NCI-H226 (cell line): ENCODE data around the gene FAT1.

Experiments
- DNase-seq: peaks from one replicate; pipeline ENCODE4 v3.0.0-alpha.2; 2015

Gene FAT1

DNA sequence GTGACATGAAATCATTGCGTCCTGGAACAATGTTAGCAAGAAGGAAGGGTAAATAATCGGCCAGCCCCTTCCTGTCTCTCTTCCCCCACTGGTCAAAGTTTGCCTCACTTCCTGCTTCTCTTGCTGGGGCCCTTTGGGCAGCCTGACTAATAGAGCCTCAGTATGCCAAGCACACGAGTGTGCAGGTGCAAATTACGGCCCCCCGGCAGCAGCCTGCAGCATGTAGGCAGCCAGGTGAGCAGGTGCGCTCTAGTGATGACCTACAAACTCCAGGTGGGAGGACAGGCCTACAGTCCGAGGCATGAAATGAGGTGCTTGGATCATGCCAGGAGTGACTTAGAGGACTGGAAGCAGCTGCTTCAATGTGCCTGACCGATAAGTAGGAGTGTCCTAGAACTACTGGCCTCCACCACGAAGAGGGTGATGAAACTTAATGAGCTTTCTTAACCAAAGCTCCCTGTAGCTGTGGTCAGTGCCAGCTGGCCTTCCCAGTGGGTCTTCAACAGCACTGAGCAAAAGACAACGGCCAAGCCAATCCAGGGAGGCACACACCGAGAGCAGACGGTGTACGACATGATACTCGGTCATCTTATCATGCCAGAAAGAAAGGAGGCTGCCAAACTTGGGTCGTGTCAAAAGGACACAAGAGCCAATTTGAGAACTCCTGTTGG lies 26.1 kb upstream of the FAT1 start:
- DNase-seq = no peak

DNA sequence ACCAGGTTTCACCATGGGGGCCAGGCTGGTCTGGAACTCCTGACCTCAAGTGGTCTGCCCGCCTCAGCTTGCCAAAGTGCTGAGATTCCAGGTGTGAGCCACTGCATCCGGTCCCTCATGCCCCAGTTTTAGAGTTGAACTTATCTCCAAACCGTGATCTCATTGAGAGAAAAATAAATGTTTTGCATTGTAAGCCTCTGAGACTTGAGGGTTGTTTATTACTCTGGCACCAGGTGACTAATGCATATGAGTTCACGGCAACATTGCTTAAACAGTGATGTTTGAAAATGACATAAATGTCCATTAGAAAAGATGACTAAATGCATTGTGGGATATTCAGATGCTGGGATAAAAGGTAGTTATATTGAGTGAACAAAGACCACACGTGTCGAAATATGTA lies 22.9 kb upstream of the FAT1 start:
- DNase-seq = no peak

DNA sequence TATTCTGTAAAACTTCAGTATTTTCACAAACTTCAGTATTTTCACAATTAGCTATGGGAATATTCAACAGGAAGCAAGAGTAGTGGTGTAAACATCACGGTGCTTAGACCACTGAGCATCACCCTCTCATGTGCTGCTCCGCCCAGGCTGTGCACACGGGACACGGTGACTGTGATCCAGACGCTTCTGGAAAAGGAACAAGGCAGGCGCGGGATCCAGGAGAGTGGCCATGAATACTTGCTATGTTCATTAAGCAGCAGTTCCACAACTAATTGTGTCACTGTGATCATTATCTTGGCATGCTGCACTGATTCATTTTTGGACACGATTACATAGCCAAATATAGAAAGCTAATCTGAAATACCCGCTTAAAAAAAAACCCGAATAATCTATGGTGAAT lies 19.6 kb upstream of the FAT1 start:
- DNase-seq = no peak

DNA sequence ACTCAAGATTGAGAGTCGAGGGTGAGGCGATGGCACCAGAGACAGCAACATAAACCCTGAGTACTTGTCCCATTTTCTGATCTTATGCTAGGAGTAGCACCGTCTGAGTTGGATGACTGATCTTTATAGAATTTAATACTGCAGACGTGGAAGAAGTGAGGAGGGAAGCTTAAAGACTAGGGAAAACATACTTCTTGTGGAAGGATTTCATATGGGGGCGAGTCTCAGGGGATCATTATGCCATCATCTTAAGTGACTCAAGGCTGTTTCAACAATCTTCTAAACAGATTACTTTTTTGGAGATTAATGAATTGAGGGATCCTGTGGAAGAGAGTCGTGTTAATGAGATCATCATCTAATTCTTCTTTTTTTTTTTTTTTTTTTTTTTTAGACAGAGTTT lies 17.2 kb upstream of the FAT1 start:
- no peak for DNase-seq

DNA sequence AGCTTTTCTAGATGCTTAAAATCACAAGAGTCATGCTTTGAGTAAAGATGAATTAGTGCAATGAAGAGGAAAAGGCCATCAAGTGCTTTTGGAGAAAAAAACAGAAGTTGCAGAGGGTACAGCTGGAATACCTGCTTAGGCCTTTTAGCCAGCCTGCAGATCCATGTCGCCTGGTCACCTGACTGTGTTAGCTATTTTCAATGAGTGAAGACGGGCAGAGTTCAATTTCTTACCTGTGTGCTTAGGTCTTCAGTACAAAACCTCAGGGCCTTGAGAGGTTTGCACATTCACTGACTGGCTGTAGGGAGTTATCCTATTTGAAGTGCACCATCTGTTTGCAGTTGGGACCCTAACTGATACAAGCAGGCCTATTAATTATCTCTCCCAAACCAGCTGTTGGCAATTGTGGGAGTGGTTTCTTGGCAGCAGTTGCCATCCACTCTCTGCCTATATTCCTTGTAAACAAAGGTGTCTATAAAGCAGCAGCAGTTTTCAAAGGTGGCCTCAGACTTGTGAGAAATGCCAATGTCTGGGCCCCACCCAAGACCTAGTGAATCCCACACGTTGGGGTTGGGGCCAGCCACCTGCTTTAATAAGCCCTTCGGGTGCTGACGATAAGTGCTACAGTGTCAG lies 16.3 kb upstream of the FAT1 start:
- DNase-seq = no peak

DNA sequence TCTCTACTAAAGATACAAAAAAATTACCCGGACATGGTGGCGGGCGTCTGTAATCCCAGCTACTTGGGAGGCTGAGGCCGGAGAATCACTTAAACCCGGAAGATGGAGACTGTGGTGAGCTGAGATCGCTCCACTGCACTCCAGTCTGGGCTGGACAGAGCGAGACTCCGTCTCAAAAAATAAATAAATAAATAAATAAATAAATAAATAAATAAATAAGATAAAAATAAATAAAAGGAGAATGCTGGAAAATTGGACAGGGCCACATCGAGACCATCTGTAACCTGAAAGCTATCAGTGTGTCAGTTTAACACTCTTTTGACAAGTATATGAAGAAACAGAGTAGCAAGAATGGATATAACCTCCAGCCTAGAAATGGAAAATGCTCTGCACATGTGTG lies 15.7 kb upstream of the FAT1 start:
- no peak for DNase-seq

DNA sequence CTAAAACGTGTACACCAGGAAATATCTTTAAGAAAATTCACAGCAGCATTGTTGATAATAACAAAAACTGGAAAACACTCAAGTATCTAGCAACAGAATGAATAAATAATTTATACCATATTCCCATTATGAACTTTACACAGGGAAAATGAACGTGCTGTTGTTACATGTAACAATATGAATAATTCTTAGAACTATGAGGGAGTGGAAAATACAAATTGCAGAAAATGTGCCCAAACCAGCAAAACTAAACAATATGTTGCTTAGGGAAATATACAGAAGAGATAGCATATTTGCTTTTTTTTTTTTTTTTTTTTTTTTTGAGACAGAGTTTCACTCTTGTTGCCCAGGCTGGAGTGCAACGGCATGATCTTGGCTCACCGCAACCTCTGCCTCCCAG lies 14.8 kb upstream of the FAT1 start:
- no peak for DNase-seq

DNA sequence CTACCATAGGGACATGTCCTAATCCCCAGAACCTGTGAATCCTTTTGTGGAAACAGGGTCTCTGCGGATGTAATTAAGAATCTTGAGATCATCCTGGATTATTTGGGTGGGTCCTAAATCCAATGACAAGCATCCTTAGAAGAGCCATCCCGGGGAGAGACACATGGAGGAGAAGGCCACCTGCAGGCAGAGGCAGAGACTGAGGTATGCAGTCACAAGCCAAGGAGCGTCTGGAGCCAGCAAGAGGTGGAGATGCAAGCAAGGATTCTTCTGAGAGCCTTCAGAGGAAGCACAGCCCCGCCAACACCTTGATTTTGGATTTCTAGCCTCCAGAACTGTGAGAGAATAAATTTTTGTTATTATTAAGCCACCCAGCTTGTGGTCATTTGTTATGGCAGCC lies 13.8 kb upstream of the FAT1 start:
- no peak for DNase-seq

DNA sequence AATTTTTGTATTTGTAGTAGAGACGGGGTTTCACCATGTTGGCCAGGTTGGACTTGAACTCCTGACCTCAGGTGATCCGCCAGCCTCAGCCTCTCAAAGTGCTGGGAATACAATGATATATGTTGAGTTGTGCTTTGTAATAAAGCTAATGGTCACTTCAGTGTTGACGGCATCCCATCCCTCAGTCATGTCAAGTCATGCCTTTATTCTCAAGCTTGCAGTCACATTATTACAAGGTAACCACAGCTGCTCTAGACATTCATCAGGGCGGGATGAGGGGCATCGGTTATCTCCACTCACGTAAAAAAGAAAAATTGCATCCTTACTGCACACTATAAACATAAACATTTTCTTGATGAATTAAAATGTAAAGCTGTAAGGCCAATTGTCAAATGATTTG lies 12.8 kb upstream of the FAT1 start:
- DNase-seq = no peak

DNA sequence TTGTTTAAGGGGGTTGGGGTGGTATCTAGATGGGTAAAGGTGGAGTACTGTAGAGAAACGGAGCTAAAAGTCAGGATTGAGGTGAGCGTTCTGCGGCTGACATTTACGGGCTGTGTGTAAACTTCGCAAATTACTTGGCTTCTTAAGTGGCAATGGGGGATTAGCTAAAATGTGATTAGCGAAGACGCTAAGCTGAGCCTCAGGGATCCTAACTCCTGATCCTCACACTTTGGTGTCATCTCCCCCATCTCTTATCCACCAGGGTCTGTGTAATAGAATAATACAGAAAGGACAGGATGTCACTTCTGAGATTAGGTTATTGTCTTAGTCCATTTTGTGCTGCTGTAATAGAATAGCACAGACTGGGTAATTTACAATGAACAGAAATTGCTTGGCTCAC lies 10.6 kb upstream of the FAT1 start:
- DNase-seq = no peak

DNA sequence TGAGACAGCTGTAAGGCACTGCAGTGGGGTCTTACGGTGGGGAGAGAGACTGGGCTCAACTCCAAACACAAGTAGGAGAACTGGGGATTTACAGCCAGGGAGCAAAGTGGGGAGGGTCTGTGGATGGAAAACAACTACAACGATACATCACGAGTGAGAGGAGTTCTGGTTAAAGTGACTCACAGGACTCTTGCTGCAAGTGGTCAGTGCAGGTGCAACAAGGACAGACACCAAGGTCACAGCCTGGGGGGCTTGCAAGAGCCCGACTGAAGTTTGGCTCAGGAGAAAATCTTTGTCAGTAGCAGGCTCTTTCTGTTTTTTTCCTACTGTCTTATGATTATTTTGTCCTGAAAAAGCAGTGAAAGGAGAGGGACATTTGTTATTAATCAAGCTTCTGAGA lies 10.1 kb upstream of the FAT1 start:
- no peak for DNase-seq

DNA sequence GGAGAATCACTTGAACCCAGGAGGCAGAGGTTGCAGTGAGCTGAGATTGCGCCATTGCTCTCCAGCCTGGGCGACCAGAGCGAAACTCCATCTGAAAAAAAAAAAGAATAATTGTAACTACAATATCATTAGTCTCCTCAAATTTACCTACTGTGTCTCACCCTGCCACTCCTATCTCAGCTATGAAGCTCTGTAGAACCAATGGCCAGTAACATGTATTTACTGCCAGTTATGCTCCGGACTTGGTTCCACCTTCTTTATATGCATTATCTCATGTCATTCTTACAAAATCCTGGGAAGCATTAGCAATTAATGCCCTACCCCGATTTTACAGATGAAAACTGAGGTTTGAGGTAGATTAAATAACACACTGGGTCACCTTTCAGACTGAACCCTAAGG lies 7.0 kb upstream of the FAT1 start:
- DNase-seq = no peak

DNA sequence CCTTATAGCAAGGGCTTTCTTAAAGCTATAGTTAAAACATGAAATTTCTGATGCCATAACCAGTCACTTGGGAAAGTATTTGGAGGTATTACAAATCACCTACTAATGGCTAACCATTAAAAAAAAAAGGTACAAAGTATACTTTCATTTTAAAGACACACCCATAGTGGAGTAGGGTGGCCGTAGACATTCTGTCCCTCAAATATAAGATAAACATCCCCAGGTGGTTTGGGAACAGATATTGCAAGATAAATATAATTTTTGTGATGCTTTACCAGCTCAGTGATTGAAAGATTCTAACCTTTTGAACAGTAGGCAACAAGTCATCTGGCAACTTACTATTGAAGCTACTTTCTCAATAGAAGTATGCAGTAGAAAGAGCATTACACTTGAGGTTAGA lies 6.2 kb upstream of the FAT1 start:
- DNase-seq = no peak

DNA sequence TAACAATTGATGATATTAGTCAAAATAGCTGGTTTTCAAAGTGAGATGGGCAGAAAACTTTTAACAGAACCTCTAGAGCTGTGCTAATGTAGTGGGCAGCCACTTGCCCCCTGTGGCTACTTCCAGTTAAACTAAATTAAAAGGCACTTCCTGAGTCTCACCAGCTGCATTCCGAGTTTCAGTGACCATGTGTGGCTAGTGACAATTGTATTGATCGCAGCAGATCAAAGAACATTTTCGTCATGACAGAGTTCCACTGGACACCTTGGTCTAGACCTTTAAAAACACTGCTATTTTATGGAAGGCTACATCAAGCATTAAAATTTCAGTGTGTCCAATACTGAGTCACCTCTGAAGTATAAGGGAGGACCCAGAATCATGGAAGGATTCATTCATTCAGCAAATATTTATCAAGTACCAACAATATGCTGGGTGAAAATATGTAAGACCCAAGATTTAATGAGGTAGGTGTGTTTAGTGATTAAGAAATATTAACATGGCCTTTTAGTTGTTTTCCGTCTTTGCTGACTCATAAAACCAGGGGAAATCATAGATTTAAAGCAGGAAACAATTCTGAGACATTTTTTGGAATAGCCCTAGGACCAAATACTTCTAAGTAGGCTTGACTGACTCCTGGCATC lies 5.1 kb upstream of the FAT1 start:
- DNase-seq = peak; percentile 52

DNA sequence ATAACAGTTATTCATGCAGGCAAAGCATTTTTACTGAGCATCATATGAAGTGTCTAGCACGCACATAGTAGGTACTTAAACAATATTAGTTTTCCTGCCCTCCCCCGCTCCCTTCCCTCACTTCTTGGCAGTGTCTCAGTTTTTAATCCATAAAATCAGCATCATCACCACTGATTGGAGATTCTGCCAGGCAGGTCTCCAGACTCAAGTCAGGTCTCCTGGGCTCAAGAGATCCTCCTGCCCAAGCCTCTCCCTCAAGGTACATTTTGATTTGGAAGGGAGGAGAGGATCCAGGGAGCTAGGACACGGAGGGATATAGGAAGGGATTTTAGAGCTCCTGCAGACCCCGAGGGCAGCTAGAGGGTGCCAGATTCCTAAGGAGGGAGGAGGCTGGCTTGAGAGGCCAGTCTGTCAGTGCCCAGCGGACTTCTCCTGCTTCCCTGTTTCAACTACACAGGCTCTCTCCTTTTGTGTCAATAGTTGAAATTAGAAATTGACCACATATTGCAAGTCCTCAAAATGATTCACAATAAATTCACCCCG lies 4.4 kb upstream of the FAT1 start:
- peak; percentile 69 for DNase-seq

DNA sequence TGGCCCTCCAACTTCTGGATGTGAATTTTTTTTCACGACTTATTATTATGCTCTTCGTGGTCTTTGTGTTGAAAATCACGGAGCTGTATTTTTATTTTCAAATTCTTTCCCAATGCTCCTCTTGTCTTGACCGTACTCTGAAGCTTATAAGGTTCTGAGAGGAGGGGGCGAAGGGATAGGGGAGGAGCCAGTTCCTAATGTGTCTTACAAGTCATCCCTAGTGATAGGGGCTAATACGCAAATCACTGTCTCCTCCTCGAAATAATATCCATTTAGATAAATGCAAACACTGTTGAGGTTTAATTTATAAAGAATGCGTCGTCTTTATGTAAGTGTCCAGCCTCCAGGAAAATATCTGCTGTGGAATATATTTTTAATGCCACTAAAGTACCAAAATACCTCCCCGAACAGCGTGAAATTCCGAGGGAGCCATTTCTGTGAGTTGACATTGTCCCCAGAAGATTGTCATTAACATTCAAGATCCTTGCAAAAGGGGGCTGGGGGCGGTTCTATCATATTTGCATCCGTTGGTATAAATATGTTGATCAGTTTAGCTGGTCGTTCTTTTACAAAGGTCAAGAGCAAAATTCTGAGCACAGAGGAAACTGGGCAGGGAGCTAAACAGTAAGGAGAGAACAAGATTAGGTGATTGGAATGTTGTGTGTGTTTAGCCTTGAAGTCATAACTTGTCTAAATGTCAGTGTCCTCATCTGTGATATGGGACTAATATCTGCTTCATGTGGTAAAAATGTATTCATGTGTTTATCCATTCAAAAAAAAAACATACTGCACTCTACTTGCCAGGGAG lies 3.7 kb upstream of the FAT1 start:
- no peak for DNase-seq

DNA sequence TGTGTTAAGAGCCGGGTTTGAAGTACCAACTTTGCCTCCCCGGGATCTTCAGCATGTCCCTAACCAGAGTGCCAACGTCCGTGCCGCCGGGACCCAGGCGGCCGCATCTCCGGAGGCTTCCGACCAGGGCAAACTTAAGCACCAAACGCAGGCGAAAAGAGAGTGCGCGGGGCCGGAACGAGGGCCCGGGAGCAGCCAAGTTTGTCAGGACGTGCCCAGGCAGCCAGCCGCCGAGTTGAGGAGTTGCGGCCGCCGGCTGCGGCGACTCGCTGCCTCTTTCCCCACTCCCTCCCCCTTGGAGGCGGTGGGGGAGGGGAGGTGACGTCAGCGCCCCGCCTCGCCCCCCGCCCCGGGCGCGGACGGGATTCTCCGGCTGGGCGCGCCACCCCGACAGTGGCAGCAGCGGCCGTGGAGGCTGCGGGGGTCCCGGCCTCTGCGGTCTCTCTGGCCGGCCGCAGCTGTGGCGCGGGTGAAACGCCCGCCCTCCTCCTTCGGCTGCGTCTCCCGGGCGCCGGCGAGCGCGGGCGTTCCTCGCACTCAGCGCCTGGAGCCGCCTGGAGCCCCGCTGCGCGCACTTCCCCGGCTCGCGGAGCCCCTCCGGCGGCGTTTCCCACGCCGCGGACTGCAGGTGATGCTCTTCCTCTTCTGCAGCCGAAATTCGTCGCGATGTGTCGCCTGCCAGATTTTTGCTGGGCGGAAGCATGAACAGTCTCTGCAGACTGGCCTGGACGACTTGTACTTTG lies 2.9 kb upstream of the FAT1 start:
- DNase-seq = peak; percentile 68

DNA sequence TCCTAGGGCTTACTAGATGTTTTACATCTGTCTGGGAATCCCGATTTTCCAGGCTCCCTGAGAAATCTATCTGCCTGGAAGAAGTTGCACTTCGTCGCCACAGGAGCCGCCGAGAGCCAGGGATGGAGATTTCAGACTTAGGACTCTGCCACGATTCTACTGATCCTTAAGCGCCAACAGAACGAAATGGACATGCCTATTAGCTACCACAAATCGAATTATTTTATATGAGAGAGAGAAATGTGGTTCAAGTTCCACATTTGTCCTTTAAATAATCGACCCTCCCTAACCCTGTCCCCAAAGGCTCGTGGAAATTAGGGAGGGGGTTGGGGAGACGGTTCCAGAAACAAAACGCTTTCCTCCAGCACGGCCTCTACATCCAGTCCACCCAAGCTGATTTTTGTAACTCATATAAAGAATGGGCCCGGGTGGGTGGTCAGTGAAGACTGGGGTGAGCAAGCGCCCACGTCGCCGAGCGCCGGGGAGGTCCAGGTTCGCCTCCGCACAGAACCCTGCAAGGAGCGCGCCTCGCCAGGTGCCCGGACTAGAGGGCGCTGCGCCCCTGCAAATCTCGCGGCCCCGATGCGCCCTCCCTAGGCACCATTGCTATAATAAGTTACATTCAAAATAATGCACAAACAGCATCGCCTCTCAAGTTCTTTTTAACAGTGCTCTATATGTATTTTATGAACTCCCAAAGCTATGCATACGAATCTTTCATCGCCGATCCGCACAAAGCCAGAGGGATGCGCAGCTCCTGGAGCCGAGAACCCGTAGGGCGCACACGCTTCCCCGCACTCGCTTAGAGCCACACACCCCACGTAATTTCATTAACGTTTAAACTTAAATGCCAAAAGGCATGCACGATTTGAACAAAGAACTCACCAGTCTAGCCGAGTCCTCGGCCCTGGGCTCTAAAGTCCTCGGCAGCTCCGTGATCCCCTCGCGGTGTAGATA lies 2.1 kb upstream of the FAT1 start:
- DNase-seq = peak; percentile 68

DNA sequence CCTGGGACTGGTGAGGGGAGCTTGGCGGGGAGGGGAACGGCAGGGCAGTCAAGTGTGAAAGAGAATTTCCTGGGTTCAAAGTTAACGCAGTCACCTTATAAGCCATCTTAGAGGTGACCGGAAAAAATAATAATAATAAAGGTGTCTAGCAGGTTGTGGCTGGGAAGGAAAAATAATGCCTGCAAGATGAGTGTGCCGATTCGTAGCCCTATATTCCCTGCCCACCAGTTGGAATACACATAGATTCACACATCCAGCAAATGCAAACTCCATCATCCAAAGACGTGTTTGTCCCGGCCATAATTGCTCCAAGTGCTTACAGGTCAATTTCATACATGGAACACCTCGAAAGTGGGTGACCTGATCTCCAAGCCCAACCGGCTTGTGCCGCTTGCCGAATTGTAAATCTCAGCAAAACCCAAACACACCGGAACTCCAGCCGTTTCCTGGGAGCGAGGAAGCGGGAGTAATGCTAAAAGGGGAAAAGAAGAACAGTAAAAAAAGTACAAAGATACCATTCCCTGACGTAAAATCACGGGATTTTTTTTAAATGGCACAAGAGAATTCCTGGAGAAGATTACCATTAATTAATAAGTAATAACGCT lies 1.3 kb upstream of the FAT1 start:
- DNase-seq = no peak

DNA sequence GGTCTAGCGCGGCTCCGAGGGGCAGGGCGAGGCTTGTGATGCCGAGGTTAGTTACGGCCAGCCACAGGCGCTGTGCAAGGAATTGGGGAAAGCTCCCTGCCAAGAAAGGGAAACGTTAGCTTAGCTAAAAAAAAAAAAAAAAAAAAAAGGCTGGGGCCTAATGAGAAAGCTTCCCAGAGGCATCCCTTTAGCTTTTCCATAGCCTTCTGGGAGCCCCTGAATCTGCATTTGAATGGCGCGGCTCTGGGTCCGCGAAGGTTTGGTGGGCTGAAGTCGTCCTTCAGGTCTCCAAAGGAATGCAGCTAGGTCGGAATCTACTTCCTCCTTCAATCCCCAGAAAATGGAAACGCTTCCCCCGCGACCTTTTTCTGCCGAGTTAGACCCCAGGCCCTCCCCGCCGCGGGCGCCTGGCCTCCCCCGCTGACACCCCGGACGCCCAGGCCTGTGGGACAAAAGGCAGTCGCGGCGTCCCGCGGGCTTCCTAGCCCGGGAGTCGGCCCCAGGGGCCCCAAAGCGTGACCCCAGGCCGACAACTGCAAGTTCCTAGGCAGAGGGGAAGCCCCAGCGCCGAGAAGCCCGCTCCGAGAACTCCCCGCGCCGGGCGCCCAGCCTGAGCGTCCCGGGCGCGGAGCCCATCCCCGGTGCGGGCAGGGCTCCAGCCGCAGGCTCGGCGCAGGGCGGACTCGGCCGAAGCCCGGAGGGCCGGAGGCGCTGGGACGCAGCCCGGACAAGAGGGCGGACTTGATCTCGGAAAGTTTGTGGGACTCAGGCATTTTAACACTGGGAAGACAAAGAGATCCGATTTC lies 605 bp upstream of the FAT1 start:
- DNase-seq = no peak
